ENCODE results near the gene KCNQ1. TPM values are rescaled to one million over a fixed set of nuclear protein-coding genes. Genes with fewer than 3 reads are reported as not detected.
A peak's percentile ranks its signal among the peaks of the same experiment; 100 is the strongest.

Gene KCNQ1
- polyA plus RNA-seq, 1 donor from 2014 or later: not detected

DNA sequence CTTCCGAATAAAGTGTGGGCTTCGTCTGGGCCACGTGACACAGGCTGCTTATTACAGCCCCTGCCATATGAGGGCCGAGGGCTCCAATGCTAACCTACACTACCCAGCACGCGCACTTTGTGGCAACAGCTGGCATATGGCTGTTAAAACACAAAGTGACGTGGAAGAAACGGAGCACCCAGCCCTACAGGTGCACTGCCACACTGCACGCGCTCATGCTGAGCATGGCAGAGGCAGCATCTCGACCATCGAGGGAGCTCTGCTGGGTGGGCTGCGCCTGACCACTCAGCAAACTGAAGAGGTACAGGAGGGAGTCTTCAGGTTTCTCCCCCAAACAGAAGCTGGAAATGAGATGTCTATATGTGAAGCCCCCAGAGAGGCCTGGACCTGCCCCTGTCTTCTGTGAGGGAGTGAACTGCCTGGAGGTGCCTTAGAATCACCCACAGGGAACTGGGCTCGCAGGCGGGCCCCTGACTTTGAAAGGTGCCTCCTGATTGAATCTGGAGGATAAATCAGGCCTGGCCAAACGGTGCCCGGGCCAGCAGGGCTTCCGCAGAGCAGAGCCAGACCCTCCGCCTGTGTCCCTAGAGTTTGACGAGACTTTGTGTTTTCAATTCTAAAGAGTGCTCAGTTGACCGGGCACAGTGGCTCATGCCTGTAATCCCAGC, 26.0 kb upstream of the KCNQ1 start:
- no peaks in the 10 kb centered on the region for H3F3A ChIP-seq (ENCODE audit: insufficient read depth, low read length, poor library complexity, severe bottlenecking)
- no peak overlapping the region for H2AFZ ChIP-seq (ENCODE audit: low read depth, low read length)
- H3K36me3 ChIP-seq (ENCODE audit: insufficient read depth, low read length): no peaks in the 10 kb centered on the region
- H3K79me2 ChIP-seq (replicated peaks; ENCODE audit: insufficient read depth, low read length): no peaks in the 10 kb centered on the region
- H3K9me2 ChIP-seq (ENCODE audit: insufficient read depth, low read length): no peaks in the 10 kb centered on the region
- no peak overlapping the region for H3K4me2 ChIP-seq (ENCODE audit: low read length)
- H3K9ac ChIP-seq (ENCODE audit: low read length): no peak overlapping the region
- no peaks in the 10 kb centered on the region for H4K20me1 ChIP-seq (ENCODE audit: insufficient read depth)
- H3K4me3 ChIP-seq (ENCODE audit: low read length): no peak overlapping the region
- H3K27me3 ChIP-seq (ENCODE audit: insufficient read depth, low read depth, low read length): no peaks in the 10 kb centered on the region
- TF ChIP-seq MXI1 (conservative IDR thresholded peaks at IDR 0.05; ENCODE audit: poor library complexity, severe bottlenecking) (no peak), RAD21 (conservative IDR thresholded peaks at IDR 0.05) (no peak), EP300 (conservative IDR thresholded peaks at IDR 0.05; ENCODE audit: poor library complexity, severe bottlenecking) (no peak), EZH2 (IDR thresholded peaks at IDR 0.05; ENCODE audit: borderline replicate concordance, insufficient read depth, low read length, poor library complexity, severe bottlenecking) (no peak), POLR2AphosphoS5 (IDR thresholded peaks at IDR 0.05) (no peak)
- TF ChIP-seq, protein P1, sequence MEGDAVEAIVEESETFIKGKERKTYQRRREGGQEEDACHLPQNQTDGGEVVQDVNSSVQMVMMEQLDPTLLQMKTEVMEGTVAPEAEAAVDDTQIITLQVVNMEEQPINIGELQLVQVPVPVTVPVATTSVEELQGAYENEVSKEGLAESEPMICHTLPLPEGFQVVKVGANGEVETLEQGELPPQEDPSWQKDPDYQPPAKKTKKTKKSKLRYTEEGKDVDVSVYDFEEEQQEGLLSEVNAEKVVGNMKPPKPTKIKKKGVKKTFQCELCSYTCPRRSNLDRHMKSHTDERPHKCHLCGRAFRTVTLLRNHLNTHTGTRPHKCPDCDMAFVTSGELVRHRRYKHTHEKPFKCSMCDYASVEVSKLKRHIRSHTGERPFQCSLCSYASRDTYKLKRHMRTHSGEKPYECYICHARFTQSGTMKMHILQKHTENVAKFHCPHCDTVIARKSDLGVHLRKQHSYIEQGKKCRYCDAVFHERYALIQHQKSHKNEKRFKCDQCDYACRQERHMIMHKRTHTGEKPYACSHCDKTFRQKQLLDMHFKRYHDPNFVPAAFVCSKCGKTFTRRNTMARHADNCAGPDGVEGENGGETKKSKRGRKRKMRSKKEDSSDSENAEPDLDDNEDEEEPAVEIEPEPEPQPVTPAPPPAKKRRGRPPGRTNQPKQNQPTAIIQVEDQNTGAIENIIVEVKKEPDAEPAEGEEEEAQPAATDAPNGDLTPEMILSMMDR (IDR thresholded peaks at IDR 0.05; ENCODE audit: poor library complexity, severe bottlenecking): no peak
- TF ChIP-seq, protein P2, sequence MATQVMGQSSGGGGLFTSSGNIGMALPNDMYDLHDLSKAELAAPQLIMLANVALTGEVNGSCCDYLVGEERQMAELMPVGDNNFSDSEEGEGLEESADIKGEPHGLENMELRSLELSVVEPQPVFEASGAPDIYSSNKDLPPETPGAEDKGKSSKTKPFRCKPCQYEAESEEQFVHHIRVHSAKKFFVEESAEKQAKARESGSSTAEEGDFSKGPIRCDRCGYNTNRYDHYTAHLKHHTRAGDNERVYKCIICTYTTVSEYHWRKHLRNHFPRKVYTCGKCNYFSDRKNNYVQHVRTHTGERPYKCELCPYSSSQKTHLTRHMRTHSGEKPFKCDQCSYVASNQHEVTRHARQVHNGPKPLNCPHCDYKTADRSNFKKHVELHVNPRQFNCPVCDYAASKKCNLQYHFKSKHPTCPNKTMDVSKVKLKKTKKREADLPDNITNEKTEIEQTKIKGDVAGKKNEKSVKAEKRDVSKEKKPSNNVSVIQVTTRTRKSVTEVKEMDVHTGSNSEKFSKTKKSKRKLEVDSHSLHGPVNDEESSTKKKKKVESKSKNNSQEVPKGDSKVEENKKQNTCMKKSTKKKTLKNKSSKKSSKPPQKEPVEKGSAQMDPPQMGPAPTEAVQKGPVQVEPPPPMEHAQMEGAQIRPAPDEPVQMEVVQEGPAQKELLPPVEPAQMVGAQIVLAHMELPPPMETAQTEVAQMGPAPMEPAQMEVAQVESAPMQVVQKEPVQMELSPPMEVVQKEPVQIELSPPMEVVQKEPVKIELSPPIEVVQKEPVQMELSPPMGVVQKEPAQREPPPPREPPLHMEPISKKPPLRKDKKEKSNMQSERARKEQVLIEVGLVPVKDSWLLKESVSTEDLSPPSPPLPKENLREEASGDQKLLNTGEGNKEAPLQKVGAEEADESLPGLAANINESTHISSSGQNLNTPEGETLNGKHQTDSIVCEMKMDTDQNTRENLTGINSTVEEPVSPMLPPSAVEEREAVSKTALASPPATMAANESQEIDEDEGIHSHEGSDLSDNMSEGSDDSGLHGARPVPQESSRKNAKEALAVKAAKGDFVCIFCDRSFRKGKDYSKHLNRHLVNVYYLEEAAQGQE (IDR thresholded peaks at IDR 0.05; ENCODE audit: borderline replicate concordance): no peak
- H3K27ac ChIP-seq (ENCODE audit: low read length): no peak overlapping the region
- H3K9me3 ChIP-seq (ENCODE audit: low read length): no peaks in the 10 kb centered on the region

DNA sequence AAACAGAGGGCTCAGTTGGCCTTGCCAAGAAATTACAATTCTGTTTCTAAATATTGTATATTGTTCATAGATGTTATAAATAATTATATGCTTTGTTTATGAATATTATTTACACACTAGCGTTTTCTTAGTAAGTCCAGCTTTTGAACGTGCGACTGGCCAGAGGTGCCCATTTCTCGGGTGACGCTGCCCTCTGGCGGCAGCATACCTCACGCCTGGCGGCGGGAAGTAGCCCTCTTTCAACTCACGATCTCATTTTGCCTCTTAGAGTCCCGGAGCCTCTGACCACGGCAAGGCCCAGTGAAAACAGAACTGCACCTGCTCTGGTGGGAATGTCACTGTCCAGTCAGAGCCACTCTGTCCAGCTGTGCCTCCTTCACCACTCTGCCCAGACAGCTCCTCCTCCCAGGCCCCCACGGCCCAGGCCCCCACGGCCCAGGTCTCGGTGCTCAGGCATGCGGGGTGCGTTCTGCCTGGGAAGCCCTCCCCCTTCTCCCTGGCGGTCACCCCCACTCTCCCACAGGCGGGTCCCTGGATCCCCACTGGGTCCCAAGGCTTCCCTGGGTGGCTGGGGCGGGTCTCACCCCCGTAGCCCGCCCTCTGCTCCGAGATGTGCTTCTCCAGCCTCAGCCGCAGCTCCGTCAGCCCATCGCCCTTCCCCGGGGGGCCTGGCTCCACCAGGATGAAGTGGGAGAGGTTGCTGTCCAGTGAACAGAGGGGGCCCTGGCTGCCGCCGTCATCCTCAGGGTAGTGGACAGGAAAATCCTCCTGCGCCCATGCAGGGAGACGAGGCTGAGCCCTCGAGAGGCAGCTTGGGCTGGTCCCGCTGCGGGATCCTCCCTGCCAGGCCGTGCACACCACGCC, 24.9 kb upstream of the KCNQ1 start:
- no peak overlapping the region for H3K9ac ChIP-seq (ENCODE audit: low read length)
- H3K36me3 ChIP-seq (ENCODE audit: insufficient read depth, low read length): no peaks in the 10 kb centered on the region
- no peaks in the 10 kb centered on the region for H4K20me1 ChIP-seq (ENCODE audit: insufficient read depth)
- TF ChIP-seq, protein P1 (IDR thresholded peaks at IDR 0.05; ENCODE audit: poor library complexity, severe bottlenecking): peak; percentile 67
- TF ChIP-seq RAD21 (conservative IDR thresholded peaks at IDR 0.05): peak; percentile 45
- TF ChIP-seq, protein P2 (IDR thresholded peaks at IDR 0.05; ENCODE audit: borderline replicate concordance): no peak
- TF ChIP-seq SMC3 (conservative IDR thresholded peaks at IDR 0.05; ENCODE audit: poor library complexity): peak; percentile 54
- no peak for TF ChIP-seq MXI1 (conservative IDR thresholded peaks at IDR 0.05; ENCODE audit: poor library complexity, severe bottlenecking)
- no peaks in the 10 kb centered on the region for H3K9me2 ChIP-seq (ENCODE audit: insufficient read depth, low read length)
- H3K9me3 ChIP-seq (ENCODE audit: low read length): no peaks in the 10 kb centered on the region
- no peak overlapping the region for H3K4me3 ChIP-seq (ENCODE audit: low read length)
- H3K79me2 ChIP-seq (replicated peaks; ENCODE audit: insufficient read depth, low read length): no peaks in the 10 kb centered on the region
- H3K27me3 ChIP-seq (ENCODE audit: insufficient read depth, low read depth, low read length): no peaks in the 10 kb centered on the region
- H2AFZ ChIP-seq (ENCODE audit: low read depth, low read length): no peak overlapping the region
- no peaks in the 10 kb centered on the region for H3F3A ChIP-seq (ENCODE audit: insufficient read depth, low read length, poor library complexity, severe bottlenecking)
- no peak overlapping the region for H3K4me2 ChIP-seq (ENCODE audit: low read length)
- no peak overlapping the region for H3K27ac ChIP-seq (ENCODE audit: low read length)

All from neural cell (in vitro differentiated cells).